ENCODE data around the gene C1orf185. TPM values are rescaled to one million over a fixed set of nuclear protein-coding genes. Genes with fewer than 3 reads are reported as not detected.
"Not testable (repeated sequence)": the region's sequence is repeated elsewhere in the genome, so short reads cannot be mapped to it uniquely, and the experiment has no call there.

The C1orf185 gene
- polyA plus RNA-seq, 1 of the 3 experiments (the other 2 are of a cell fraction): not detected

DNA sequence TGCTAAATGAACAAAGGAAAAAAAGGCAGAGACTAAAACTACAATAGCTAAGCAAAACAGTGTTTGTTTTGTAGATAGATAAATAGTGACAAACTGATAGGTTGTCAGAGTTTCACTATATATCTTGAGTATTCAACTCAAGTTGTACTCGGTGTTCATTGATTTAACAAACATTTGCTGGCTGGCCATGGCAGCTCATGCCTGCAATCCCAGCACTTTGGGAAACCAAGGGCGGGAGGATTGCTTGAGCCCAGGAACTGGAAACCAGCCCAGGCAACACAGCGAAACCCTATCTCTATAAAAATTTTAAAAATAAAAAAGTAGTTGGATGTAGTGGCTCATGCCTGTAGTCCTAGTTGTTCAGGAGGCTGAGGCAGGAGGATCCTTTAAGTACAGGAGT lies 17.3 kb downstream of the C1orf185 start (continued):
- TF ChIP-seq CTCF (IDR thresholded peaks at IDR 0.05): no peak

DNA sequence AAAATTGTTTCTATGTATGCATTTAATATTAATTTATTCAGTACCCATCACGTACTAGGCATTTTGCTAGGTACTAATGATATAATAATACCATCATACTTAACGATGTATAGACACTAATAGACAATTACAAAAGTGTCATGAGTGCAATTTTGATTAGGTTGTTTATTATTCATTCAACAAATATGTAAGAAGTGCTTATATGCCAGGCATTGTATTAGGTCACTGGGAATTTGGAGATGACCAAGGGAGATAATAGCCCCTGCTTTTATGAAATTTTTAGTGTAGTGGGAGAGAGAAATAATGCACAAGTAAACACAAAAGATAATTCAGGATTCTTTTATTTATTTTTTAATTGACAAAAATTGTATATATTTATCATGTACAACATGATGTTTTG lies 18.6 kb downstream of the C1orf185 start:
- H3F3A ChIP-seq (replicated peaks; ENCODE audit: insufficient read depth): no peaks in the 10 kb centered on the region
- CTCF ChIA-PET: no interaction called here
- H3K4me1 ChIP-seq (ENCODE audit: control insufficient read depth in 1 of 2, insufficient read depth in 2 of 2, low read depth in 1 of 2, low read length in 1 of 2): no peaks in the 10 kb centered on the region
- H3K9ac ChIP-seq: no peak overlapping the region
- H3K4me3 ChIP-seq (ENCODE audit: low read depth in 2 of 2, low read length in 1 of 2): no peak overlapping the region
- no peak overlapping the region for H3K27ac ChIP-seq (ENCODE audit: low read depth in 2 of 2, low read length in 1 of 2)
- H3K36me3 ChIP-seq (replicated peaks in 1 of 2; ENCODE audit: control insufficient read depth in 1 of 2, insufficient read depth in 2 of 2, low read length in 1 of 2): no peaks in the 10 kb centered on the region
- POLR2A ChIA-PET: no interaction called here
- 86% methylated on average over 2 of the region's 2 CpGs for WGBS (ENCODE audit: low lambda C conversion rate)
- H2AFZ ChIP-seq (ENCODE audit: low read depth): no peak overlapping the region
- H3K9me2 ChIP-seq: no peaks in the 10 kb centered on the region
- no peaks in the 10 kb centered on the region for H3K79me2 ChIP-seq (ENCODE audit: insufficient read depth)
- no peak for TF ChIP-seq POLR2AphosphoS5 (IDR thresholded peaks at IDR 0.05; ENCODE audit: low read depth, low read length)
- TF ChIP-seq, protein P1, sequence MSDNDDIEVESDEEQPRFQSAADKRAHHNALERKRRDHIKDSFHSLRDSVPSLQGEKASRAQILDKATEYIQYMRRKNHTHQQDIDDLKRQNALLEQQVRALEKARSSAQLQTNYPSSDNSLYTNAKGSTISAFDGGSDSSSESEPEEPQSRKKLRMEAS (IDR thresholded peaks at IDR 0.05; ENCODE audit: low read depth): no peak
- TF ChIP-seq RAD21 (IDR thresholded peaks at IDR 0.05; ENCODE audit: low read length): no peak
- no peak for TF ChIP-seq NFIC (IDR thresholded peaks at IDR 0.05; ENCODE audit: borderline replicate concordance)
- no peak for TF ChIP-seq RCOR1 (IDR thresholded peaks at IDR 0.05; ENCODE audit: low read length)
- TF ChIP-seq SIN3A (IDR thresholded peaks at IDR 0.05; ENCODE audit: borderline replicate concordance, low read depth, low read length): no peak
- TF ChIP-seq TCF12 (IDR thresholded peaks at IDR 0.05): no peak
- no peak for TF ChIP-seq GATA2 (CRISPR knock-in tag; IDR thresholded peaks at IDR 0.05)
- no peak for TF ChIP-seq FOXM1 (IDR thresholded peaks at IDR 0.05; ENCODE audit: low read depth)
- TF ChIP-seq CHD2 (IDR thresholded peaks at IDR 0.05; ENCODE audit: low read length, partially characterized antibody): no peak
- TF ChIP-seq RXRA (IDR thresholded peaks at IDR 0.05; ENCODE audit: borderline replicate concordance, low read depth): no peak
- DNase-seq: no peak
- H3K9me3 ChIP-seq: no peaks in the 10 kb centered on the region
- no peaks in the 10 kb centered on the region for H4K20me1 ChIP-seq (ENCODE audit: insufficient read depth)
- no peaks in the 10 kb centered on the region for H3K27me3 ChIP-seq (ENCODE audit: insufficient read depth)
- H3K4me2 ChIP-seq: no peak overlapping the region

DNA sequence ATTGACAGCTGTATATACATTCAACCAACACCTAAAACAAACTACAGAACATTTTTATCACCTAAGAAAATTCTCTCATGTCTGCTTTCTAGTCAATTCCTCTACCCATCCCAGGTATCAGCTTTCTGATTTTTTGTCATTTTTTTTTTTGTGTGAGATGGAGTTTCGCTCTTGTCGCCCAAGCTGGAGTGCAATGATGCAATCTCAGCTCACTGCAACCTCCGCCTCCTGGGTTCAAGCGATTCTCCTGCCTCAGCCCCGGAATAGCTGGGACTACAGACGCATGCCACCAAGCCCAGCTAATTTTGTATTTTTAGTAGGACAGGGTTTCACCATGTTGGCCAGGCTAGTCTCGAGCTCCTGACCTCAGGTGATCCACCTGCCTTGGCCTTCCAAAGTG lies 25.1 kb downstream of the C1orf185 start:
- POLR2A ChIA-PET; H2AFZ ChIP-seq (ENCODE audit: low read depth); H3F3A ChIP-seq (replicated peaks; ENCODE audit: insufficient read depth); H3K4me2 ChIP-seq; DNase-seq; H3K4me1 ChIP-seq (ENCODE audit: control insufficient read depth in 1 of 2, insufficient read depth in 2 of 2, low read depth in 1 of 2, low read length in 1 of 2); H3K9me2 ChIP-seq; H3K79me2 ChIP-seq (ENCODE audit: insufficient read depth); H3K27ac ChIP-seq (ENCODE audit: low read depth in 2 of 2, low read length in 1 of 2); H3K27me3 ChIP-seq (ENCODE audit: insufficient read depth); H3K4me3 ChIP-seq (ENCODE audit: low read depth in 2 of 2, low read length in 1 of 2); H3K36me3 ChIP-seq (replicated peaks in 1 of 2; ENCODE audit: control insufficient read depth in 1 of 2, insufficient read depth in 2 of 2, low read length in 1 of 2); H3K9ac ChIP-seq; CTCF ChIA-PET; H4K20me1 ChIP-seq (ENCODE audit: insufficient read depth); H3K9me3 ChIP-seq: not testable (repeated sequence)
- 87% methylated on average over 7 of the region's 7 CpGs for WGBS (ENCODE audit: low lambda C conversion rate)
